ENCODE results near the gene CENPP.

CENPP gene

GRCh38 chr9:92484563-92484962 lies 158.8 kb downstream of the CENPP start:
- H3K4me3 ChIP-seq (ENCODE audit: low read length) = no peak overlapping the region
- TF ChIP-seq, protein P1, sequence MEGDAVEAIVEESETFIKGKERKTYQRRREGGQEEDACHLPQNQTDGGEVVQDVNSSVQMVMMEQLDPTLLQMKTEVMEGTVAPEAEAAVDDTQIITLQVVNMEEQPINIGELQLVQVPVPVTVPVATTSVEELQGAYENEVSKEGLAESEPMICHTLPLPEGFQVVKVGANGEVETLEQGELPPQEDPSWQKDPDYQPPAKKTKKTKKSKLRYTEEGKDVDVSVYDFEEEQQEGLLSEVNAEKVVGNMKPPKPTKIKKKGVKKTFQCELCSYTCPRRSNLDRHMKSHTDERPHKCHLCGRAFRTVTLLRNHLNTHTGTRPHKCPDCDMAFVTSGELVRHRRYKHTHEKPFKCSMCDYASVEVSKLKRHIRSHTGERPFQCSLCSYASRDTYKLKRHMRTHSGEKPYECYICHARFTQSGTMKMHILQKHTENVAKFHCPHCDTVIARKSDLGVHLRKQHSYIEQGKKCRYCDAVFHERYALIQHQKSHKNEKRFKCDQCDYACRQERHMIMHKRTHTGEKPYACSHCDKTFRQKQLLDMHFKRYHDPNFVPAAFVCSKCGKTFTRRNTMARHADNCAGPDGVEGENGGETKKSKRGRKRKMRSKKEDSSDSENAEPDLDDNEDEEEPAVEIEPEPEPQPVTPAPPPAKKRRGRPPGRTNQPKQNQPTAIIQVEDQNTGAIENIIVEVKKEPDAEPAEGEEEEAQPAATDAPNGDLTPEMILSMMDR (conservative IDR thresholded peaks at IDR 0.05; ENCODE audit: low read depth, low read length) = no peak
- no peak for DNase-seq (ENCODE audit: low read depth)

DNA sequence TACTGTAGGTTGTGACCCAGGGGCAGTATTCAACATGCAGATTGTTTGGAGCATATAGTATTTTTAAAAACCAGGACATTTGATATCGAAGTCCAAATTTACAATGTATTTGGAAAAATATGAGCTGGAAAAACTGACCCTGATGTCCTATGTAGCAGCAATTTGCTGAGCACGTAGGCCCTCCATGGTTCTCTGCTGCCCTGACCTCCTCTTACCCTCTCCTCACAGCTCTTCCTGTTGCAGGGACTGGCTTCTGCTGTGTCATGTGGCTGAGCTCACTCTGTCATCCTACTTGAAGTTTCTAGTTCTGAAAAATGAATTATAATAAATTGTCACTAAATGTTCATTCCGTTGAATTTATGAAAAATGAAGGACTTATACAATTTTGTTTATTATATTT lies 160.6 kb downstream of the CENPP start:
- TF ChIP-seq, protein P1 (conservative IDR thresholded peaks at IDR 0.05; ENCODE audit: low read depth, low read length) = no peak
- DNase-seq (ENCODE audit: low read depth) = no peak
- H3K4me3 ChIP-seq (ENCODE audit: low read length) = no peak overlapping the region

- H3K4me3 ChIP-seq (ENCODE audit: low read length) = no peak overlapping the region
- TF ChIP-seq, protein P1 (conservative IDR thresholded peaks at IDR 0.05; ENCODE audit: low read depth, low read length) = no peak
- no peak for DNase-seq (ENCODE audit: low read depth)
Measured at GRCh38 chr9:92488681-92489550, 163.2 kb downstream of the CENPP start.

DNA sequence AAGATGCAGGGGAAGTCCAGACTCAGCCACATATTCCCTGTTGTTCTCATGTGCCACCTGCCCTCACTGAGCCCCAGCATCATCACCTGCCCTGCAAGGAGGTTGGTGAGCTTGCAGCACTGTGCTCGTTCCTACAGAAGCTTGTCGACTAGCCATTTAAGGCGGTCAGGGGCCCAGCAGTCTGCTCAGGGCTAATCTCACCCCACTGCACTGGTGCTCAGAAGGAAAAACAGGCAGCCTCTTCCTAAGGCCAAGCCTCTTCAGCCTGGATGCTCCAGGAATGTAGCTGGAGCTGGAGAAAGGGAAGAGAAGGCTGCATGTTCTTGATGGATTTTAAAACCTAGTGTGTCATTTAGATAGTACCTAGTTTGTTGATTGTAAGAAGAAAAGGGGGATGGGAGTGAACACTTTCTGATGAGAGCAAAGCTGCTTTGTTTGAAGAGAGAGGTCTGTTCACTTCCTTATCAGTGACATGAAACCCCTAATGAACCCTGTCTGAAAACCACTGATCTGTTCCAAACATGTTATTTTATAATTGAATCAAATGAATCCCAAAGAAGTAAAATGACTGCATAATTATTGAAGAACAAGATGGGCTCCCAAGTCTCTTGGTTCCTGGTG lies 167.1 kb downstream of the CENPP start:
- DNase-seq (ENCODE audit: low read depth) = no peak
- TF ChIP-seq, protein P1 (conservative IDR thresholded peaks at IDR 0.05; ENCODE audit: low read depth, low read length) = no peak
- no peak overlapping the region for H3K4me3 ChIP-seq (ENCODE audit: low read length)

- TF ChIP-seq, protein P1 (conservative IDR thresholded peaks at IDR 0.05; ENCODE audit: low read depth, low read length) = no peak
- no peak overlapping the region for H3K4me3 ChIP-seq (ENCODE audit: low read length)
- DNase-seq (ENCODE audit: low read depth) = no peak
Measured at GRCh38 chr9:92493749-92494387, 168.1 kb downstream of the CENPP start.

GRCh38 chr9:92494856-92495255 lies 169.1 kb downstream of the CENPP start:
- TF ChIP-seq, protein P1 (conservative IDR thresholded peaks at IDR 0.05; ENCODE audit: low read depth, low read length) = no peak
- no peak for DNase-seq (ENCODE audit: low read depth)
- H3K4me3 ChIP-seq (ENCODE audit: low read length) = no peak overlapping the region

Data from retinal pigment epithelial cell (primary cell).